NCI-H446 treated with DMSO at 0.1 percent for 48 hours (cell line): ENCODE measurements around the gene DUSP9.

Experiments used
- DNase-seq: peaks from one replicate; lab custom pipeline; 2025; lab: John Stamatoyannopoulos, UW

The DUSP9 gene

DNA sequence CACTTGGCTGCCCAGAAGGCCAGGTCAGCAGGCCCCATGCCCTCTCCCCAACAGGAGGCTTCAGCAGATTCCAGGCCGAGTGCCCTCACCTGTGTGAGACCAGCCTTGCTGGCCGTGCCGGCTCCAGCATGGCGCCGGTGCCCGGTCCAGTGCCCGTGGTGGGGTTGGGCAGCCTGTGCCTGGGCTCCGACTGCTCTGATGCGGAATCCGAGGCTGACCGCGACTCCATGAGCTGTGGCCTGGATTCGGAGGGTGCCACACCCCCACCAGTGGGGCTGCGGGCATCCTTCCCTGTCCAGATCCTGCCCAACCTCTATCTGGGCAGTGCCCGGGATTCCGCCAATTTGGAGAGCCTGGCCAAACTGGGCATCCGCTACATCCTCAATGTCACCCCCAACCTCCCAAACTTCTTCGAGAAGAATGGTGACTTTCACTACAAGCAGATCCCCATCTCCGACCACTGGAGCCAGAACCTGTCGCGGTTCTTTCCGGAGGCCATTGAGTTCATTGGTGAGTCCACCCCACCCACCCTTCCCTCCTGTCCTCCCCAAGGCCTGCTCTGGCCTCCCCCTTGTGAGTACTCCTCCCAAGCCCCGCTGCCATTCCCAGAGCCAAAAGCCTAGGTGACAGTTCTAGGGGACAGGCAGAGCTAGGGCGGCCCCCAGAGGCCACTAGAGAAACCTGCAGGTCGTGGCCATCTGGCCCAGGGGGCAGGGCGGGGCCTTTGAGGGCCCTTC is 2.3 kb downstream of the DUSP9 start:
- DNase-seq = no peak

DNA sequence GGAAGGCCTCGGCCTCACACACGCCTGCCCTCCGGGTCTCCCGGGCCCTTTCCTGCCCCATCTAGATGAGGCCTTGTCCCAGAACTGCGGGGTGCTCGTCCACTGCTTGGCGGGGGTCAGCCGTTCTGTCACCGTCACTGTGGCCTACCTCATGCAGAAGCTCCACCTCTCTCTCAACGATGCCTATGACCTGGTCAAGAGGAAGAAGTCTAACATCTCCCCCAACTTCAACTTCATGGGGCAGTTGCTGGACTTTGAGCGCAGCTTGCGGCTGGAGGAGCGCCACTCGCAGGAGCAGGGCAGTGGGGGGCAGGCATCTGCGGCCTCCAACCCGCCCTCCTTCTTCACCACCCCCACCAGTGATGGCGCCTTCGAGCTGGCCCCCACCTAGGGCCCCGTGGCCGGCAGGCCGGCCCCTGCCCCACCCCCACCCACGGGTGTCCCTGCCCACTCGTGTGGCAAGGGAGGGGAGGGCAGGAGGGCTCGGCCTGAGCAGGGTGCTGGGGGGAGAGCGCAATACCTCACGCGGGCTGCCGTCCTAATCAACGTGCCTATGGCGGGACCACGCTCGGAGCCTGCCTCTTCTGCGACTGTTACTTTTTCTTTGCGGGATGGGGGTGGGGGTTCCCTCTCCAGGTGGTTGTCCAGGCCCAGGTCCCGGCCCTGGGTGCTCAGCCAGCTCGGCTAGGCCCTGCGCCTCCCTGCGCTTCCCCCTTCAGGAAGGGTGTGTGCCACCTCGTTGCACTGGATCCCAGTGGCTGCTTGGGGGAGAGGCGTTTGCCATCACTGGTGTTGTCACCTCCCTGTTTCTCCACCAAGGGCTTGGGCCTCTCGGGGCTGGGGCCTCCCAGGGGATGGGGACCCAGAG is 3.1 kb downstream of the DUSP9 start:
- no peak for DNase-seq

DNA sequence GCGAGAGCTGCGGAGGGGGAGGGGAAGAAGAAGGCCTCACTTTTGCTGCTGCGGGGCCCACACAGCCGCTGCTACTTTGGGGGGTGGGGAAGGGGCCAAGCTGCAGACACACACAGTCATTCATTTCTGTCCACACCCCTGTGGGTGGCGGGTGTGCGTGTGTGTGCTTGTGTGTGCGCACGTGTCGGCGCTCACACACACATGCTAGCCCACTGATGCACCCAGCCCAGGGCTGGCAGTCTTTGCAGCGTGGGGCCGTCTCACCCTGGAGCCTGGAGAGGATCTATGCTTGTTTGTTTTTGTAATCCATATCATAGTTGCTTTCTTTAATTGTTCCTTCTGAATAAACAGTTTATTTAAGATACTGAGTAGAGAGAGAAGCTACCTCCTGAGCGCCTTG is 4.0 kb downstream of the DUSP9 start:
- no peak for DNase-seq

DNA sequence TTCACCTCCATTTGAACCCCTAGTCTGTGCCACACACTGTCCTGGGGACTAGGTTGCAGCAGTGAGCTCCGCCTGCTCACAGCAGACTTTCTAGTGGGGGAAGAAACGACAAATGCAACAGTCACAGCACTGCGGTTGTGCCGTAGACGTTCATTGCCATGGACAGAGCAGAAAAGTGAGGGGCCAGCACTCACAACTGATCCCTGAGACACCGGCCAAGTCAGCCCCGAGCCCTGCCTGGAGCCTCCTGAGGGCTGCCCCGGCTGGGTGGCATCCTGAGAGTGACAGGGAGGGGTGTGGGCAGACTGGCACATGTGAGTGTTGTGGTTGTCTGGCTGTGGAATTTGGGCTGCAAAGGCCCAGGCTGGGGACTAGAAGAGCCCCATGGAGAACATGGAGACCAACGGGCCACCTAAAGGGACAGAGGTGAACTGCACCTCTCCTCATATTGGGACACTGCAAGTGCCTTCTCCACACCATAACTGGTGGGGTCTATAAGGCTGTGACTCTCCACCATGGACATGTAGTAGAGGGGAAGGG is 4.6 kb downstream of the DUSP9 start:
- DNase-seq = no peak

DNA sequence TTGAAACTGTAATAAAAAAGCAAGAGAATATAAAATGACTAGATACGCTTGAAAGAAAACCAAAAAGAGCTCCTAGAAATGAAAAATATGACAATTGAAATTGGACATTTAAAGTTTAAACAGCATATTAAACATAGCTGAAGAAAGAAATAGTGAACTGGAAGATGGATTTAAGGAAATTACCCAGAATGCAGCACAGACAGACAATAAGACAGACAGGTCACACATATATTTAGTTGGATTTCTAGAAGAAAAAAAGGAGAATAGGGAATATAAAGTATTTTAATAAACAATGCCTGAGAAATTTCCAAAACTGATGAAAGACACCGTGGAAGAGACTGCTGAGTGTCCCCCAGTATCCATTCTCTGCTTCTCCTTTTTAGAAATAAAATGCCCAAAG is 6.6 kb downstream of the DUSP9 start:
- no peak for DNase-seq

DNA sequence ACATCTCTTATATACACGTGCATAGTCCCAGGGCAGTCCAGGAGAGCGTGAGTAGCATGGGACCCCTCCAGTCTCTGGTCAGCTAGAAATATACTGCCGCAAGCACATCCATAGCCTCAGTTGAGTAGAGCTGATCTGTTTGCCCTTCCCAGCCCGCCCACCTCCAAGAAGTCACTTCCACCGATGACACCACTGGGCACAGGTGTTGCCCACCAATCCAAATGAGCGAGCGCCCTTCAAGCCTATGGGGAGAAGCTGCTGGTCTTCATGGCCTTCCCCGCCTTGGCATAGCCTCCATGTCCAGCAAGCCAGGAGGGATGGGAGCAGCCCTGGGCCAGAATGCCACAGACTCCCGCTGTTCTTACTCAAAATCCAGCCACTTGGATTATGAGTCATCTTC is 10.2 kb downstream of the DUSP9 start:
- DNase-seq = no peak

DNA sequence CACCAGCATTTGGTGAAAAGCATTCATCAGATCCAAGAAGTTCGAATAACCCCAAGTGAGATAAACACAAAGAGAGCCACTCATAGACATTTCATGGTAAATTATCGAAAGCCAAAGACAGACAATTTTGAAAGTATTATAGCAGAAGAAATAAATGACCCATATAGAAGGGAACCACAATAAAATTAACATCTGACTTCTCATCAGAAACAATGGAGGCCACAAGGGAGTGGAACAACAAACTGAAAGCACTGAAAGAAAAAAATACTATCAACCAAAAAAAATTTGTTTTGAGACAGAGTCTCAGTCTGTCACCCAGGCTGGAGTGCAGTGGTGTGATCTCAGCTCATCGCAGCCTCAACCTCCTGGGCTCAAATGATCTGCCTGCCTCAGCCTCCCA is 12.3 kb downstream of the DUSP9 start:
- DNase-seq = no peak

DNA sequence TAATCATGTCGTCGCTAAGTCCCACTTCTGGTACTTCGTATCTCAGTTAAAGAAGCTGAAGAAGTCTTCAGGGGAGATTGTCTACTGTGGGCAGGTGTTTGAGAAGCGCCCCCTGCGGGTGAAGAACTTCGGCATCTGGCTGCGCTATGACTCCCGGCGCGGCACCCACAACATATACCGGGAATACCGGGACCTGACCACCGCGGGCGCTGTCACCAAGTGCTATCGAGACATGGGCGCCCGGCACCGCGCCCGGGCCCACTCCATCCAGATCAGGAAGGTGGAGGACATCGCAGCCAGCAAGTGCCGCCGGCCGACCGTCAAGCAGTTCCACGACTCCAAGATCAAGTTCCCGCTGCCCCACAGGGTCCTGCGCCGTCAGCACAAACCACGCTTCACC is 15.3 kb downstream of the DUSP9 start:
- no peak for DNase-seq

DNA sequence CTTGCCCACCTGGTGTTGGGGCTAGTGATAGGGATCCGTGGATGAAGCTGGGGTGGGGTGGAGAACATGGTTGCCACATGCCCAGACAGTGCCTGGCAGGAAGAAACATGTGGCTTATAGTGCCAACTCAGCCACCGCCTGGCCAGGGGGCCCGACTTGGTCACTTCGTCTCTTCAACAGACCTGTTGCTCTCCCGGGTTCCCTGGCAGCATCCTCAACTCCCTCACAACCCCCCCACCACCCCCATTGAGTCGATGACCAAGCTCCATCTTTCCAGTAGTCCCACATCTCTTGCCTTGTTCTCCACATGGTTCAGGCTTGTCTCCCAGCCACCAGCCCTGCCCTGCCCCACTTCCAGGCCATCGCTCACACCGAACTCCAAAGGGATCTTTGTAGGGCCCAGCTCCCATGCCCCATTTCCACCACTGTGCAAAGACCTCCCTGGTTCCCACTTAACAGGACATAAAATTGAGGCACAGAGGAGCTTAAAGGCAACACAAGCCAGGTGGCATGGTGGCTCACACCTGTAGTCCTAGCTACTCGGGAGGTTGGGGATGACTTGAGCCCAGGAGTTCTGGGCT is 18.8 kb downstream of the DUSP9 start:
- DNase-seq = no peak

DNA sequence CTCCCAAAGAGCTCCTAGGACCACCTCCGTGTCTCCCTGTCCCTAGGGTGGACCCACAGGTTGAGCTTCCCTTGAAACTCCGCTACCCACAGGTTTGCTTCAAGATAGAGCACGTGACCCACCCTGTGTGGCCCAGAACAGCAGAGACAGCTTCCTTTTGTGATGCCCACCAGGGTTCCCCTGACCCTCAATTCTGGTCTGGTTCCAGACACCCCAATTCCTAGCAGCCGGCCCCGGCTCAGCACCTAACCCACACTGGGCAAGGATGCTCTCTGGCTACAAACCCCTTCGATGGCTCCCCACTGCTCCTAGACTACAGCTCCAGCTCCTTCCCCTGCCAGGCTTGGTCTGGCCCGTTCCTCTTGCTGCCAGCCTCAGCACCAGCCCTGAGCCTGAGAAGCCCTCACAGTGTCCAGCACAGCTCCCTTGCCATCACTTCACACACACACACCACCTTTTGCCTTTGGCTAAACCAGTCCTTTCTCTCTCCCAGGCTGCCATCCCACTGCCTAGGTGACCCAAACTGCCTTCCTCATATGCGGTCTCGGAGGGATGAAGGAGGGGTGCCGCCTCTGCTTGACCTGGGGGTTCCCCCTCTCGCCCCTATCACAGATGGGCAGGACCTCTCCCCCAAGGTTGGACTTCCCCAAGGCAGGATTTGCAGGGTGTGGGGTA is 20.4 kb downstream of the DUSP9 start:
- no peak for DNase-seq

DNA sequence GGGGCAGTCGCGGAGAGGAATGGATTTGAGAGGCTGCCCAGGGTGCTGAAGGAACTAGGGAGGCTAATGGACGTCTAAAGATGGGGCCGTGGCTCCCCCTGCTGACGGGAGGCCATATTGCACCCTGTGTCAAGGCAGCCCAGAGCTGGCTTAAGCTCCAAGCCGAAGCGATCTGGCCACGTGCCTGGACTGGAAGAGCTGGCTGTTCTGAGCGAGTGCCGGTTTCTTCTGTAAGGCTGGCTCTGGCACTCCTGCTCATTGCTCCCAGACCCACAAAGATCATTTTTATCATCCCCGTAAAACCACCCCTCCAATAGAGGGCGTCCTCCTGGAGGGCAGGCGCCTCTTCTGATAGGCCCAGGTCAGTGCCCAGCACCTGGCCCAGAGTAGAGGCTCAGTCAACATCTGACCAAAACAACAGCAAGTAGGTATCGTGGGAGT is 21.0 kb downstream of the DUSP9 start:
- DNase-seq = peak; percentile 54

DNA sequence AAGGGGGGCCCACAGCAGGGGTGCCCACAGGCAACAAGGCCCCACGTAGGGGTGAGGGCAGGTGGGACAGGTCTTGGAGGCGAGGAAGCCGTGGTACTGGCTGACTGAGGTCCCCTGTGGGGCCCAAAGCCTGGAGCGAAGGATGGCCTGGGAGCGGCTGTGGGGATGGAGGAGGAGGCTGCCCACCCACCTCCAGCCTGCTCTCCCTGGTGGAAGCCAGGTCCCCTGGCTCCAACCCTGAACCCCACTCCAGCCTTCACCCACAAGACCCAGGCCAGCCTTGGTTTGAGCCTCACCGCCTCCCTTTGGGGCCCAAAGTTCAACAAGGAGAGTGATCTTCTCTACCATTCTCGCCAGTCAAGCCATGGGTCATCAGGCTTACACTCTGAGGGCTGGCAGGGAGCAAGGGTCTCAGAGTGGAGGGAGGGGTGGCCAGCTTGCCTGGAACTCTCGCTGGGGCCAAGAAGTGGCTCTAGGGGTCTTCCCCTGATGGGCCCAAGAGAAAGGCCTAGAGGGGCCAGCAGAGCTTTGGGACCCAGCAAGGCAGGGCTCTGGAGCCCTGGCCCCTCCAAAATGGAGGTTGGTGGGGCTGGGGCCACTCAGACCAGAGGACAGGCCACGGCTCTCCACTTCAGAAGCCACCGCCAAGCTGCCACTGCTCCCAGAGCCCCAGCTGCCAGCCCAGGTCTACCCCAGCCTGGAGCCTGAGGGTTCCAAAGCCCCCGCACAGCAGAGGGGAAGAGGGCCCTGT is 21.6 kb downstream of the DUSP9 start:
- DNase-seq = no peak

DNA sequence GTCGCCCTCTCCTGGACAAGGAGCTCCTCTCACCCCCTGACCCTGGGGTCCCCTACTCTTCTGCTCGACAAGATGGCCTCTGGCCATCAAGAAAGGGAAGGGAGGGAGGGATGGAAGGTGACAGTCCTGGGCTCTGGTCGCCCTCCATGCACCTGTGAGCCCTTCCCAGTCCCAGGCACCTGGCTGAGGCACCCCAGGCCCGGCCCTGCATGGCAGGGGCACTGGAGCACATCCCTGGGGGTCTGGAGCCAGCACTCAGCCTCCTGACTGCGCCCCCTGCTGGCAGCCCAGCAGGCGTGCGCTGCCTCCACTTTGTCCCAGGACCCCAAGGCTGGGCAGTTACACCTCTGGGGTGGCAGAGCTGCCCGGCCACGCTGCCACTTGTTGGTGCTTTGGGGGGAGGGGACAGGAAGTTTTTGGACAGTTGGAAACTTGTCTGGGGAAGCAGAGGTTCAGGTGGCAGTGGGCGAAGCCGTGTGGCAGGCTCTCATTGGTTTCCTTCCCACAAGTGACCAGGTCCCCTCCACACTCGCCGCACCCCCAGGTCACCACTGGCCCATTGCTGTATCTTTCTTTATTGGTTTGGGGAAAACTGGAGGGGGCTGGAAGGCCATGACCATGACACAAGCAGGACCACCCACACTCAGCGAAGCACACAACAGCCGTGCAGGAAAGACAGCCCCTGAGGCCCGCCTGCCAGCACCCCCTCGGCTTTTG is 22.3 kb downstream of the DUSP9 start:
- DNase-seq = no peak

DNA sequence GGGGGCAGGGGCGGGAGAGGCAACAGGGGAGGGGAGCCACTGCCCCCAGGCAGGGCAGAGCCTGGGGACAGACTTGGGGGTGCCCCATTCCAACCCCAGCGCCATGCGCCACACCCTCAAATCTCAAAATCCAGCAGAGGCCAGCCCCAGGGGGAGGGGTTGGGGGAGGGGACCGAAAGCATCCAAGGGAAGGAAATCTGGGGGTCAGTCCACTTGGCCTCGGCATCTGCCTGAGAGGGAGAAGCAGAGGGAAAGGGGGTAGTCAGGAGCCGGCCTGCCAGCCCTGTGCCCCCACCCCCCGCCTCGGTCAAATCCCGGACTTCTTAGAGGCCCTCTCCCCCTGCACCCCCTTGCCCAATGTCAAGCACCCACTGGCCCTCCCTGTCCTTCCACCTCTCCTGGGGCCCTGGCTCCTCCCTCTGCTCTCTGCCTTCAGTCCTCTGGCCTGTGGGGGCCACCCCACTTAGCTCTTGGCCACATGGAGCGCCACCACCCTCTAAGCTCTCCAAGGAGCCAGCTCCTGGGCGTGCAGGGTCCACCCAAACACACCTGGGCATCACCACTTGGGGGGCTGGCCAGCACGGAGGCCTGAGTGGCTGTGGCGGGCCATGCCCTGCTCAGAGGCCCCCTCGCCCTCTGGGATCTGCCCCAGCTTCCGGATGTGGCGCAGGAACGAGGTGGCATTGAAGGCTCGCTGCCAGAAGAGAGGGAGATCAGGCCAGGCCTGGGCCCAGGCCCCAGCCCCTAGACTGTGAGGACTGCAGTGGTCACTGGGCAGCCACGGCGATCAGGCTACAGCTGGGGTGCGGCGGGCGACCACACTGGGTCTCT is 23.1 kb downstream of the DUSP9 start:
- no peak for DNase-seq

DNA sequence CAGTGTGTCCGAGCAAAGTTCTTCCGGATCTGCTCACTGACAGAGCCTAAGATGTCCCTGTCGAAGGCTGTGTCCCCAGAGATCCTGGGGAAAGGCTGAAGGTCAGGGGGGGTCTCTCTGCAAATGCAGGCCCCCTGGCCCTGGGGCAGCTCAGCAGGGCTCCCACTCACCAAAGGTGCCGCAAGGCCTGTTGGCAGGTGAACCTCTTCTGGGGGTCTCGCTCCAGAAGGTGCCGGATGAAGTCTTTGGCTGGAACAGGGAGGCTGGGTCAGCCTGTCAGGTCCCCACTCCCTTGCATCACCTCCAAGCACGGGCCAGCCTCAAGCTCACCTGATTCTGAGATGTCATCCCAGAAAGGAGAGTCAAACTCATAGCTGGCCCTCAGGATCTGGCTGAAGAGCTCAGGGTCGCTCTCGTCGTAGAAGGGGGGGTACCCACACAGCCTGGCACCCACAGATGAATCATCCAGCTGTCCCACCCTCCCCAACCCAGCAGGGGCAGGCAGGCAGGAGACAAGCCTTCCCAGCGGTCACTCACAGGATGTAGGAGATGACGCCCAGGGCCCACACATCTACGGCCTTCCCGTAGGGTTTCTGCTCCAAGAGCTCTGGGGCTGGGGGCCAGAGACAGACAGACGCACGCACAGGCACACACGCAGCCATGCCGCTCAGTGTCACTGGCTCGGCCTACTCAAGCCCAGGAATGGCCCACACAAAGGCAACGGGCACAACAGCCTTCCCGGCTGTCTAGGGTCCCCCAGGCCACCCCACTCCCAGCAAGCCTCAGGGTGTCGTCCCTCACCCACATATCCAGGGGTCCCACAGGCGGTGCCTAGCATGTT is 24.0 kb downstream of the DUSP9 start:
- DNase-seq = no peak

DNA sequence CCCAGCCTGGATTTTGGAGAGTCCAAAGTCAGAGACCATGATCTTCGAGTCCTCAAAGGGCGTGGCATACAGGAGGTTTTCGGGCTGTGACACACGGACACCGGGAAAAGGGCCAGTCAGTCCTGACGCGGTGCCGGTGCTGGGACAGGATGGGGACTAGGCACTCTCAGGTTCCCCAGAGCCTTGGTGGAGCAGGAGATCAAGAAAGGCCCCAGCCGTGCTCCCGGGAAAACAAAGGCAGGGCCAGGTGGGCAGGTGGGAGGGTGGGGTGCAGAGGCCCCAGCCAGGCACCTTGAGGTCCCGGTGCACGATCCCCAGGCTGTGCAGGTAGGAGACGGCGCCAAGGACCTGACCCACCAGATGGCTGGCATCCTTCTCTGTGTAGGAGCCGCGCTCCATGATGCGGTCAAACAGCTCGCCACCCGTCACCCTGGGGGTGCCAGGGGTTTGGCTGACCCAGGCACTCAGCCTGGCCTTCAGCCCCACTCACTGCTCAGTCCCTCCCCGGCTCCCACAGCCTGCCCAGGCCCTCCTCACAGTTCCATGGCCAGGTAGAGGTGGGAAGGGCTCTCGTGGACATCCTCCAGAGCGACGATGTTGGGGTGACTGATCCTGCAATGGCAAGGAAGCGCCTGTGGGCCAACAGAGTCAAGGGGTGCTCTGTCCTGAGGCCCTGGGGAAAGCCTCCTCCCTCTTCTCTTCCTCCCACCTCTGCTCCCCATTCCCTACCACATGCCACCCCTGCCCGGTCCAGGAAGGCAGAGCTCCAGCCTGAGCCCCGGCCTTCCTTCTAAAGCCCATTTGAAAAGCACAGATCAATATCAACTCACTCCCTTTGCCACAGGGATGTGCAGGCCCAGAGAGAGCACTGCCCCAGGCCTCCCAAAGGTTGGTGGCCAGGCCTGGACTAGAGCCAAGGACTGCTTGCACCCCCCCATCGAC is 24.9 kb downstream of the DUSP9 start:
- no peak for DNase-seq

DNA sequence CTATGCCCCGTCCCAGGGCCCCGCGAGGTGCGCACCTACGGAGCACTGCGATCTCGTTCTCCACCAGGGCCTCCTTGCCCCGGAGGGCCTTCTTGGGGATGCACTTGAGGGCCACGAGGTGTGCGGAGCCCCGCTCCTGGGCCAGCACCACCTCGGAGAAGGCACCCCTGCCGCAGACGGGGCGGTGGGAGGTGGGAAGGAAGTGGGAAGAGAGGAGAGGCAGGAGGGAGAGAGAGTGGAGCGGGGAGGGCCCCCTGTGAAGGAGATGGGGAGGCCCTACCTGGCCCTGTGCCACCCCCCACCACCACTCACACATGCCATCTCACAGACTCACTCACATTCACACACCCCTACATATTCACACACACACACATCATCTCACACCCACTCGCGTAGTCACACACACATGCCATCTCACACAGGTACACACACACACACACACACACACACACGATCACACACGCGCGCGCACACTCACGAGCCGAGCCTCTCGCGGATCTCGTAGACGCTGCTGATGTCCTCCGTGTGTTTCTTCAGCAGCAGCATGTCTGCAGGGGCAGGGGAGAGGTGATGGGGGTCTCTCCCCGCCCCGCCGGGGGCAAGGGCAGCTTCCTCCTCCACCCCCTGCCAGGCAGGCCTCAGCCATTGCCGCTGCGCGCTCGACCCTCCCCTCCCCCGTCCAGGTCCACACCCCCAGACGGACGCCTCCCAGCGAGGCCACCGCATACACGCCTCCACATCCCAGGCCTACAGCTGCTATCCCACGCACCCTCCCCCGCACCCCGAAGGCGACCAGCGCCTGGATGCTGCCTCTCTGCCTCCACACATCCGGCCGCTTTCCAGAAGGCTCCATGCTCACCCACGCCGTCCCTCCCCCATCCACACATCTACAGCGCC is 25.8 kb downstream of the DUSP9 start:
- DNase-seq = no peak
